ENCODE data around the gene TOE1.

DNA sequence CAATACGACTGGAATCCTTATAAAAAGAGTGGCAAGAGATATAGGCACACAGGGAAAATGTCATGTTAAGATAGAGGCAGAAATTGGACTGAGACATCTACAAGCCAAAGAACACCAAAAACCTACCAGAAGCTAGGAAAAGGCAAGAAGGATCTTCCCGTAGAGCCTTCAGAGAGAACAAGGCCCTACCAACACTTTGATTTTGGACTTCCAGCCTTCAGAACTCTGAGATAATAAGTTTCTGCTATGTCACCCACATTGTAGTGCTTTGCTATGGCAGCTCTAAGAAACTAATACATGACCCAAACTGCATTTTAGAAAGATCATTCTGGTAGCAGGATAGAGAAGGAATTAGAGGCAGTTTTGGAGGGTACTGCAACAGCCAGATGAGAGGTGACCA, 24.3 kb downstream of the TOE1 start:
- TF ChIP-seq, protein P1, sequence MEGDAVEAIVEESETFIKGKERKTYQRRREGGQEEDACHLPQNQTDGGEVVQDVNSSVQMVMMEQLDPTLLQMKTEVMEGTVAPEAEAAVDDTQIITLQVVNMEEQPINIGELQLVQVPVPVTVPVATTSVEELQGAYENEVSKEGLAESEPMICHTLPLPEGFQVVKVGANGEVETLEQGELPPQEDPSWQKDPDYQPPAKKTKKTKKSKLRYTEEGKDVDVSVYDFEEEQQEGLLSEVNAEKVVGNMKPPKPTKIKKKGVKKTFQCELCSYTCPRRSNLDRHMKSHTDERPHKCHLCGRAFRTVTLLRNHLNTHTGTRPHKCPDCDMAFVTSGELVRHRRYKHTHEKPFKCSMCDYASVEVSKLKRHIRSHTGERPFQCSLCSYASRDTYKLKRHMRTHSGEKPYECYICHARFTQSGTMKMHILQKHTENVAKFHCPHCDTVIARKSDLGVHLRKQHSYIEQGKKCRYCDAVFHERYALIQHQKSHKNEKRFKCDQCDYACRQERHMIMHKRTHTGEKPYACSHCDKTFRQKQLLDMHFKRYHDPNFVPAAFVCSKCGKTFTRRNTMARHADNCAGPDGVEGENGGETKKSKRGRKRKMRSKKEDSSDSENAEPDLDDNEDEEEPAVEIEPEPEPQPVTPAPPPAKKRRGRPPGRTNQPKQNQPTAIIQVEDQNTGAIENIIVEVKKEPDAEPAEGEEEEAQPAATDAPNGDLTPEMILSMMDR (conservative IDR thresholded peaks at IDR 0.05 in 1 of 2, IDR thresholded peaks at IDR 0.05 in 1 of 2; ENCODE audit: low read depth in 1 of 2, low read length in 2 of 2) = no peak
- TF ChIP-seq EZH2 (IDR thresholded peaks at IDR 0.05; ENCODE audit: low read length, missing control alignments) = no peak
